ENCODE results near the gene AZU1.
"Not testable (repeated sequence)": the region's sequence is repeated elsewhere in the genome, so short reads cannot be mapped to it uniquely, and the experiment has no call there.

AZU1 gene

DNA sequence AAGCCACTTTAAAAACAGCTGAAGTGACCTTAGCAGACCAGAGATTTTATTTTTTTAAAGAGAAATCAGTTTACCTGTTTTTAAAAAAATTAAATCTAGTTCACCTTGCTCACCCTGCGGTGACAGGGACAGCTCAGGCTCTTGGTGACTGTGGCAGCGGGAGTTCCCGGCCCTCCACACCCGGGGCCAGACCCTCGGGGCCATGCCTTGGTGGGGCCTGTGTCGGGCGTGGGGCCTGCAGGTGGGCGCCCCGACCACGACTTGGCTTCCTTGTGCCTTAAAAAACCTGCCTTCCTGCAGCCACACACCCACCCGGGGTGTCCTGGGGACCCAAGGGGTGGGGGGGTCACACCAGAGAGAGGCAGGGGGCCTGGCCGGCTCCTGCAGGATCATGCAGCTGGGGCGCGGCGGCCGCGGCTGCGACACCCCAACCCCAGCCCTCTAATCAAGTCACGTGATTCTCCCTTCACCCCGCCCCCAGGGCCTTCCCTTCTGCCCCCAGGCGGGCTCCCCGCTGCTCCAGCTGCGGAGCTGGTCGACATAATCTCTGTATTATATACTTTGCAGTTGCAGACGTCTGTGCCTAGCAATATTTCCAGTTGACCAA, 16.7 kb upstream of the AZU1 start:
- no peak for DNase-seq

DNA sequence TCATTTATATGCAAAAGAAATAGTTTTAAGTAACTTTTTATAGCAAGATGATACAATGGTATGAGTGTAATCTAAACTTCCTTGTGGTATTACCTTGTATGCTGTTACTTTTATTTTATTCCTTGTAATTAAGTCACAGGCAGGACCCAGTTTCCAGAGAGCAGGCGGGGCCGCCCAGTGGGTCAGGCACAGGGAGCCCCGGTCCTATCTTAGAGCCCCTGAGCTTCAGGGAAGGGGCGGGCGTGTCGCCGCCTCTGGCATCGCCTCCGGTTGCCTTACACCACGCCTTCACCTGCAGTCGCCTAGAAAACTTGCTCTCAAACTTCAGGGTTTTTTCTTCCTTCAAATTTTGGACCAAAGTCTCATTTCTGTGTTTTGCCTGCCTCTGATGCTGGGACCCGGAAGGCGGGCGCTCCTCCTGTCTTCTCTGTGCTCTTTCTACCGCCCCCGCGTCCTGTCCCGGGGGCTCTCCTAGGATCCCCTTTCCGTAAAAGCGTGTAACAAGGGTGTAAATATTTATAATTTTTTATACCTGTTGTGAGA, 16.1 kb upstream of the AZU1 start:
- no peak for DNase-seq

DNA sequence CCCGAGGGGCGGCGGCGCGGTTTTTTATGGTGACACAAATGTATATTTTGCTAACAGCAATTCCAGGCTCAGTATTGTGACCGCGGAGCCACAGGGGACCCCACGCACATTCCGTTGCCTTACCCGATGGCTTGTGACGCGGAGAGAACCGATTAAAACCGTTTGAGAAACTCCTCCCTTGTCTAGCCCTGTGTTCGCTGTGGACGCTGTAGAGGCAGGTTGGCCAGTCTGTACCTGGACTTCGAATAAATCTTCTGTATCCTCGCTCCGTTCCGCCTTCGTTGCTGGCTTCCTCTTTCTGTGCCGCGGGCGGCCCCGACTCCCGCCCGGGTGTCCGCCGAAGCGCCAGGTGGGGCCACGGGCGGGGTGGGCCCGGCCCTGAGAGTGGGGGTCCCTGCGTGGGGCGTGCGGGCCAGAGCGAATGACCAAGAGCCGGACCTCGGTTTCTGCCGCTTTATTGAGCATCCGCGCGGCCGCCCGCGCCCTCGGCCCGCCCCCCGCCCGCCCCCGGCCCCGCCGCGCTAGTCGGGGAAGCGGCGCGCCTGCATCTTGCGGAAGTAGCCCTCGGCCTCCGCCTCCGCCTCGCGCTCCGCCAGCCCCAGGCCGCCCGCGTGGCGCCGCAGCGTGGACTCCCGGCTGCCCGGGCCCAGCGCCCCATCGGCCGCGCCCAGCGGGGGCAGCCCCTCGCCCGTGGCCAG, 15.4 kb upstream of the AZU1 start:
- DNase-seq = no peak

DNA sequence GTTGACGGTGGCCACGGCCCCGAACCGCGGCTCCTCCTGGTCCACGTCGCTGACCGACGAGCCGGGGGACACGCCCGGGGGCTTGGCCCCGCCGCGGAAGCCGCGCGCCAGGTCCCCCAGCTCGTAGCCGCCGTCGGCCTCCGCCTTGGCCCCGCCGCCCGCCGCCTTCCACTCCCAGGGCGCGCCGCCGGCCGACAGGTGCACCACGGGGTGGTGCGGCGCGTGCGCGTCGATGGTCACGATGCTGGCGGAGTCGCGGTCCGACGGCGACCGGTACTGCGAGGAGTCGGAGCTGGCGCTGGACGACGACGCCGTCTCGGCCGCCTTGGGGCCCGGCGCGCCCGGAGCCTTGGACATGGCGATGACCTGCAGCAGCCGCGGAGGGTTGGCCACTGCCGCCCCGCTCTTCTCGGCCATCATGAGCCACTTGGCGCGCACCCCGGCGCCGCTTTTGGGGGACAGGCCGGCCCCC, 14.9 kb upstream of the AZU1 start:
- DNase-seq = no peak

DNA sequence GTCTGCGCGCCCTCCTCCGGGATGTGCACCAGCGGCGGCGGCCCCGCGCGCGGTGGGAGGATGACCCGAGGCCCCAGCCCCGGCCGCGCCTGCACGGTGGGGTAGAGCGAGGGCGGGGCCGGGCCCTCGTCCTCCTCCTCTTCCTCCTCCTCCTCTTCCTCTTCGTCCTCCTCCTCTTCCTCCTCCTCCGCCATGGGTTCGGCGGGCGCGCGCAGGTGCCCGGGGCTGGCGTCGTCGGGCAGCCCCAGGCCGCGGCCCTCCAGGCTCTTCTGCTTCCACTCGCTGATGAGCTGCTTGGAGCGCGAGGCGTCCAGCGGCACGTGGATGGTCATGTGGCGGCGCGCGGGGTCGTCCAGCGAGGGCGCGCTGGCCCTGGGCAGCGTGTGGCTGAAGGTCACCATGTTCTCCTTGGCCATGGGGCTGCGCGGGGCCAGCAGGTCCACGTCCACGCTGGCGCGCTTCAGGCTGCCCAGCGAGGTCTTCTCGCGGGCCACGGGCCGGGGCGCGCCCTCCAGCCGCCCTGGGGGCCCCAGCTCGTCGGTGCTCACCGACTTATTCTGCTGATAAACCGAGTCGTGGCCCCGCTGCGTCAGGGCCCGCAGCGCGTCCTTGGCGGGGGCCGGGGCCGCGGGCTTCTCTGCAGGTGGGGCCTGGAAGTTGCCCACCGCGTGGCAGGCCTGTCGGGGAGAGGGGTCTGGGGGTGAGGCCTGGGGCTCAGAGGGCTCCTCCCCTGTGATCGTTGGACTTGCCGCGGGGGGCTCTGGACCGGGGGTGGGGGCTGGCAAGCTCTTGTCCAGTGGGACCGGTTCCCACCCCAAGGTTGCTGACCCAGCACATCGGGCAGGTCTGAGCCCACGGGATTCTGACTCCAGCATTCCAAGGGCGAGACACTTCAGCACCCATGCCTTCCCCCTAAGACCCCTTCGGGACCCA, 14.2 kb upstream of the AZU1 start:
- DNase-seq = no peak

DNA sequence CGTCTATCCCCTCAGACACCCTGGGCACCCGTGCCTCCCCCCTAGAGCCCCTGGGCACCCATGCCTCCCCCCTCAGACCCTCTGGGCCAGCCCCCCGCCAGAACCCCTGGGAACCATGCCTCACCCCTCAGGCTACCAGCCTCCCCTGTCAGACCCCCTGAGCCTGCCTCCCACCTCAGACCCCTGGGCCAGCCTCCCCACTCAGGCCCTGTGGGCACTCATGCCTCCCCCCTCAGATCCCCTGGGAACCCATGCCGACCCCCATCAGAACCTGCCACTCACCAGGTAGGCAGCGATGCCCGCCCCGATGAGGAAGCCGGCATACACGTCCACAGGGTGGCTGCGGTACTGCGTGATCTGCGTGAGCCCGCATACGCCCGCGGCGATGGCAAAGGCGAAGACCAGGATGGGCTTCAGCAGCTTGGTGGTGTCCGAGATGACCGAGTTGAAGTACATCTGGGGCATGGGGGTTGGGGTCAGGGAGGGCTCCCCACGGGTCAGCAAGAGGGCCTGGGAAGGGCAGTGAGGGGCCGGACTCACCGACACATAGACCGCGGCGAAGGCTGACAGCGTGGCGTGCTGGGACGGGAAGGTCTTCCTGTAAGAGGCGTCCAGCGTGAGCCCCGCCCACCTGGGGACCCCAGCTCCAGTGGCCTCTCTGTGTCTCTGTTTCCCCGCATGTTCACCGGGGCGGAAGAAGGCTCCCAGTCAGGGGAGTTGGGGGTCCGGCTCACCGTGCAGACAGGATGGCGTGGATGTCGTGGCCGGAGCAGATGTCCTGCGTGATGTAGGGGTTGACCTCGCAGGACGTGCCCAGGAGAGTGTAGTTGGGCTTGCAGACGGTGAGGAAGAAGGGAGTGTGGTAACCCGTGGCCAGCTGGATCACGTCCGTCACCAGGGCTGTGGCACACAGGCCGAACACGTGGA, 13.2 kb upstream of the AZU1 start:
- DNase-seq = no peak

DNA sequence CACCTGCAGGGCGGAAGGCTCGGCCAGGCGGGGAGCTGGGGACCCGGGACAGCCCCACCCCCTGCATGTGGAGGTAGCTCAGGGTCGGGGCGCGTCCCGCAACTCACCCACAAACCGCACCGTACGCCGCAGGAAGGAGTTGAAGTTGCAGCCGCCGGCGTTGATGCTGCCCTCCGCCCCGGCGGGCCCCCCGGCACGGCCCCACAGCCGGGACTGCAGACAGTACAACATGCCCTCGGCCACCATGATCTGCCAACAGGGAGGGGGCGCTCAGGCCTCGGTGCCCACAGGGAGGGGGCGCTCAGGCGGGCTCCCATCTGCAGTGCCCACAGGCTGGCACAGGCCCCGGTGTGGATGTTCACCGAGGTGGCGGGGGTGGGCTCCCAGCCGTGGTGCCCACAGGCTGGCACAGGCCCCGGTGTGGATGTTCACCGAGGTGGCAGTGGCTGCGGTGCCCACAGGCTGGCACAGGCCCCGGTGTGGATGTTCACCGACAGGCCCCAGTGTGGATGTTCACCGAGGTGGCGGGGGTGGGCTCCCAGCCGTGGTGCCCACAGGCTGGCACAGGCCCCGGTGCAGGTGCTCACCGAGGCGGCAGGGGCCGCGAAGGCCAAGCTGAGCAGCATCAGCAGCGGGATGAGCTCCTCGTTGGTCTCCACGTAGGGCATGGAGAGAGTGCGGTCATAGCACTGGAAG, 12.4 kb upstream of the AZU1 start:
- DNase-seq = no peak

DNA sequence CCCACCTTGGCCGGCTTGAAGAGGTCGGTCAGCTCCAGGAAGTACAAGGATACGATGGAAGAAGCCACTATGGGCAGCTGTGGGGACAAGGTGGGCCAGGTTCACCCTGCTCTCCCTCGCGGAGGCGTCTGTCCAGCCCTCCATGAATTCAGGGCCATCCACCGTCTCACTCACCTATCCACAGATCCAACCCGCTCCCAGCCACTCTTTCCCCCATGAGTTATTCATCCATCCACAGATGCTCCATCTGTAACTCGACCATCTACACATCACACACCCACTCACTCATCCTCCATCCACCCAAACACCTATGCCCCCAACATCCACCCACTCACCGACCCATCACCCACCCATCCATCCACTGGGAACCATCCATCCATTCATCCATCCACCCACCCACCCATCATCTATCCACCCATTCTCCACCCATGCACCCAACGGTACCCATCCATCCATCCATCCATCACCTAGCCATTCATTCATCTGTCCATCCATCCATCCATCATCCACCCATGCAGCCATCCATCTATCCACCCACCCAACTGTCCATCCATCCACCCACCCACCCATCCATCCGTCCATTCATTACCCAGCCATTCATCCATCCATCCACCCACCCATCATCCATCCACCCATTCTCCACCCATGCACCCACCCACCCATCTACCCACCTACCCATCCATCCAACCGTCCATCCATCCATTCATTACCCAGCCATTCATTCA, 11.7 kb upstream of the AZU1 start:
- DNase-seq = no peak

DNA sequence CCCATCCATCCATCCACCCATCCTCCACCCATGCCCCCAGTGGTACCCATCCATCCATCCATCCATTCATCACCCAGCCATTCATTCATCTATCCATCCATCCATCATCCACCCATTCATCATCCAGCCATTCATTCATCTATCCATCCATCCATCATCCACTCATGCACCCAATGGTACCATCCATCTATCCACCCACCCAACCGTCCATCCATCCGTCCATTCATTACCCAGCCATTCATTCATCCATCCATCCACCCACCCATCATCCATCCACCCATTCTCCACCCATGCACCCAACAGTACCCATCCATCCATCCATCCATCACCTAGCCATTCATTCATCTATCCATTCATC, 11.2 kb upstream of the AZU1 start:
- no peak for DNase-seq

DNA sequence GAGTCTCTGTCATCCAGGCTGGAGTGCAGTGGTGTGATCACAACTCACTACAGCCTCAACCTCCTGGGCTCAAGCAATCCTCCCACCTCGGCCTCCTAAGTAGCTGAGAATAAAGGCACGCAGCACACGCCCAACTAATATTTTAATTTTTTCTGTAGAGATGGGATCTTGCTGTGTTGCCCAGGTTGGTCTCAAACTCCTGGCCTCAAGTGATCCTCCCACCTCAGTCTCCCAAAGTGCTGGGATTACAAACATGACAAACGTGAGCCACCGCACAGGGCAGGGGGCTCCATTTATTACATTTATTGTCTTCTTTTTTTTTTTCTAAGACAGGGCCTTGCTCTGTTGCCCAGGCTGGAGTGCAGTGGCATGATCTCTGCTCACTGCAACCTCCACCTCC, 7.4 kb upstream of the AZU1 start:
- not testable (repeated sequence) for DNase-seq

DNA sequence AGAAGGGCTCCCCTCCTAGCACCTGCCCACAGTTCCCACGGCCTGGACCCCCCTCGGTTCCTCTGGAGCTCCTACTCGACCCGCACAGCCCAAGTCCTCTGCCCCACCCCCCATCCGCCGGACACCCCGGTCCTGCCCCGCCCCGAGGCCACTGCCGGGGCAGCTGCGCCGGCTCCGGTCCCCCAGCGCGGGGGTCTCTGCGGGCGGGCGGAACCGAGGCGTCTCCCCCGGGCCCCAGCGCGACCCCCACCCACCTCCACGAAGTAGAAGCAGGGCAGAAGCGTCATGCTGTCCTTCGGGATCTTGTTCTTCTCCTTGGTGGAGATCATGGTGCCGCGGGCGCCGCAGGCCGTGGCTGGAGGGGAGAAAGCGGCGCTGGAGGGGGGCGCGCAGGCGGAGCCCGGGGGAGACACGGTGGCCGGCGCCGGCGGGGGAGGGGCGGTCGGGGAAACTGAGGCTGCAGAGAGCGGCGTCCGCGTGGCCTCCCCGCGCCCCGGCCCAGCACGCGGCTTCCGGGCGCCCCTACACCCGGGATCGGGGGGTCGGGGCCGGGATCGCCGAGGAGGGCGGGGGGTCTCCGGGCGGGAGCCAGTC, 6.3 kb upstream of the AZU1 start:
- DNase-seq = no peak

DNA sequence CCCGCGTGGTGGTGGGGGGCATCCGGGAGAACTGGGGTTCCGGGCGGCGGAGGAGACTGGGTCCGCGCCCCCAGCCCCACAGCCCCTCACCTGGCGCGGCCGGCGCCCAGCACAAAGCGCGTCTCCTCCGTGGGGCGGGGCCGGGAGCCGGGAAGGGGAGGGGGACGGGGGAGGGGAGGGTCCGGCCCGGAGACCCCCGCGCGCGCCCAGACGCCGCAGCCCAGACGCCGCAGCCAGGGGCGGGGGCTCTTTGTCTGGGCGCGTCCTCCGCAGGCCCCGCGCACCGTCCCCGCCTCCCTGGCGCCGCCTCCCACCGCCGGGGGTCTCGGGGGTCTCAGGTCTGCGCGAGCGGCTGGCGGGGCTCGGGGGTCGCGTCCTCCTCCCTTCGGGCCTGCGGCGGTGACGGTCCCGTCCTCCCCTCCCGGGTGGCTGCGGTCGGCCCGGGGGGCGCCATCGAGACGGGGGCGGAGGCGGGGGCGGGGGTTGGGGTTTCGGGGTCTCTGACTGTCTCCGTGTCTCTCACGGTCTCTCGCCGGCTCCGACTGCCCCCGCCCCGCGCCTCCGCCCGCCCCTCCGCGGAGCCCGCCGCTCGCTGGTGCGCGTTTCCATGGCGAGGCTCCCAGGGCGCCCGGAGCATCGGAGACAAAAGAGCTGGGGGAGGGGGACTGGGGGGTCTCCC, 5.7 kb upstream of the AZU1 start, which contains the start of gene PLPPR3:
TSS of gene PLPPR3 (minus strand) at position 131 of the 679 bp plus-strand sequence. CDS start 396 bp downstream, outside the sequence.
- DNase-seq = no peak

DNA sequence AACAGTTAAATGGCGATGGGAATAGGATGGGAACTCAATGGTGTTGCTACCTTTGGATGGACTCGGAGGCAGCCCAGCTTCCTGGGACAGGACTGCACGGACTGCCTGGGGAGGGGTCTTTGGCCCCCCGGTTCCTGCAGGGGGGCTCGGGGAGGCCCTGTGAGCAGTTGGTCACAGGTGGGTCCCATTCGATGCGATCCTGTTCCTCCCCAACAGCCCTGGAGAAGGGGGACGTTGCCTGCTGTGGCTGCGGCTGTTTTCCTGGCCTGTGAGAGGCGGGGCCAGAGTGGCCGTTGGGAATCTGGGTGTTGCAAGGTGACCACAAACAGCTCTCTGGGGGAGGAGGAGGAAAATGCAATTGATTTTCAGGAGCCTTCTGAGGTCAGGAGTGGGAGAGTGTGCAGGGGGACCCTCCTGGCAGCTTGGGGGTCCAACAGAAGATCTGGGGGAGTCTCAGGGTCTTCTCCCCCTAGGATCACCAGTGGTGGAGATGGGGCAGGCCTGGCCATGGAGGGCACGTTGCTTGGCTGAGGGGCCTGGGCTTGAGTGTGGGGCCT, 4.0 kb upstream of the AZU1 start:
- DNase-seq = peak in 1 of 2 donors; percentile 29

DNA sequence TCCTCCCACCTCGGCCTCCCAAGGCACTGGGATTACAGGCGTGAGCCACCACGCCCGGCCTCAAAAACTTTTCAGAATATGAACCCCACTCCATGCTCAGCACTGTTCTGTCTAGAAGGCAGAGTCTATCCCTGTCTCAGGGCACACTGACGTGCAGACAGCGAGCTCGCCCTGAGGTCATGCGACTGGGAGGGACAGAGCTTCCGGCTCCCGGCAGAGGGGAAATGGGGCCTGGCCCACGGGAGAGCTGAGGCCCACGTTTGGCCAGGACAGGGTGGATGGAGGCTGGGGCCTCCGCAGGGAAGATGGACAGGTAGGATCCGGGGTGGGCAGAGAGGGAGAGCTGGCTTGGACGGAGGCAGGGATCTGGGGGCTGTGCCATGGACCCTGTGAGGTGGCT, 2.8 kb upstream of the AZU1 start:
- peak; percentile 64 to 69 for DNase-seq

DNA sequence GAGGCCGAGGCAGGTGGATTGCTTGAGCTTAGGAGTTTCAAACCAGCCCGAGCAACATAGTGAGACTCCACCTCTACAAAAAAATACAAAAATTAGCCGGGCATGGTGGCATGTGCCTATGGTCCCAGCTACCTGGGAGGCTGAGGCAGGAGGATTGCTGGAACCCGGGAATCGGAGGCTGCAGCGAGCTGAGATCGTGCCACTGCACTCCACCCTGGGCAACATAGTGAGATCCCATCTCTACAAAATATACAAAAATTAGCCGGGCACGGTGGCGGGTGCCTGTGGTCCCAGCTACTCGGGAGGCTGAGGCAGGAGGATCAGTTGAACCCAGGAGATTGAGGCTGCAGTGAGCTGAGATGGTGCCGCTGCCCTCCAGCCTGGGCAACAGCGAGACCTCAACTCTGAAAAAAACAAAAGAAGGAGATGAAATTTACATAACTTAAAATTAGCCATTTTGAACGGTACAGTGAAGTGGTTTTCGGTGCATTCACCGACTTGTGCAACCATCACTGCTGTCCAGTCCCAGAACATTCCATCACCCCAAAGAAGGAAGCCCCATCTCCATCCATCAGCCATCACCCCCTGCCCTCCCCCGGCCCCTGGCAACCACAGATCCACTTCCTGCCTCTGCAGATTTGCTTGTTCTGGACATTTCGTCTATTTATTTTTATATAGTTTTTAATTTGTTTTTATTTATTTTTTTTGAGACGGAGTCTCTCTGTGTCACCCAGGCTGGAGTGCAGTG, 1.6 kb upstream of the AZU1 start:
- peak; percentile 21 to 37 for DNase-seq

DNA sequence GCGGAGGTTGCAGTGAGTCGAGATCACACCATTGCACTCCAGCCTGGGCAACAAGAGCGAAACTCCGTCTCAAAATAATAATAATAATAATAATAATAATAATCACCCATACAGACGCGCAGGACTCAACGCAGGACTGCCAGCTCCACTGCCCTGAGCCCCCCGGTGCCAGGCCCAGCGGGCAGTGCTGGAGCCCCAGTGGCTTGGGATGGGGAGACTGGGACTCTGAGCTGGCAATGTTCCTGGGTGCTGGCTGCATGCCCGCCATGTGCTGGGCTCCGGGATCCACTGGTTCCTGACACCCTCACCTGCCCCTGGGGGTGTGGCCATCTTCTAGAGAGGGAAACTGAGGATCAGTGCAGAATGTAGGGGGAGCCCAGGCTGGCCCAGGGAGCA, 325 bp upstream of the AZU1 start:
- no peak for DNase-seq

DNA sequence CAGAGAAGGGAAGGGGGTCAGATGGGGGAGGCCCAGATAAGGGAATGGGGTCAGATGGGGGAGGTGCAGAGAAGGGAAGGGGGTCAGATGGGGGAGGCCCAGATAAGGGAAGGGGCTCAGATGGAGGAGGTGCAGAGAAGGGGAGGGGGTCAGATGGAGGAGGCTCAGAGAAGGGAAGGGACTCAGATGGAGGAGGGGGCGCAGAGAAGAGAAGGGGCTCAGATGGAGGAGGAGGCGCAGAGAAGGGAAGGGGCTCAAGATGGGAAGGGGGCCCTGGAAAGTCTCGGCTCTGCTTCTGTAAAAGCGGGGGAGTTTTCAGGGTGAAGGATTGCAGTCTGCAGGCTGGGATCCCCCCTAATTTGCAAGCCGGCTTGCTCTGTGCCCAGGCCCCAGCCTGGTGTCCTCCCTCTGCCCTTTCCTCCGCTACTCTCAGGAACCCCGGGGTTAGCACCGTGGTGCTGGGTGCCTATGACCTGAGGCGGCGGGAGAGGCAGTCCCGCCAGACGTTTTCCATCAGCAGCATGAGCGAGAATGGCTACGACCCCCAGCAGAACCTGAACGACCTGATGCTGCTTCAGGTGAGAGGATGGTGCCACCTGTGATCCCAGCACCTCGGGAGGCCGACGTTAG, 1.6 kb downstream of the AZU1 start:
- DNase-seq = no peak

All from inflammatory macrophage treated with lipopolysaccharide for 1 hour (primary cell).